Right lobe of liver (tissue), 4 donors: ENCODE measurements around the gene TNFRSF12A.

Source experiments
- CTCF ChIP-seq, 4 donors: fragments of 200-600 bp in 3 of 4; fragments of 450-650 bp in 1 of 4; IDR thresholded peaks; one replicate each; pipeline versions ENCODE4 v1.5.1 to v1.8.0; 2016 to 2022; ENCODE audit warnings: antibody characterized with exemption in 4 of 4, mild to moderate bottlenecking in 2 of 4
- POLR2A ChIP-seq: fragments of 450-650 bp; IDR thresholded peaks from one replicate; pipeline ENCODE4 v1.6.1; 2017; ENCODE audit warnings: antibody characterized with exemption, mild to moderate bottlenecking
- donor health status: DM: no; HTN: no; CAD: no.
- donor health status: DM: no; HTN: no; CAD: no.
- donor health status: DM: no; HTN: yes; CAD: no.

- TF ChIP-seq CTCF (IDR thresholded peaks at IDR 0.05), result no peak
- TF ChIP-seq POLR2A, result no peak
Observed at GRCh38 chr16:3026003-3026378, 5.8 kb downstream of the TNFRSF12A start.
